Right cardiac atrium (tissue), 5 donors: ENCODE results near the gene TMEM132E. TPM values are rescaled to one million over a fixed set of nuclear protein-coding genes. Genes with fewer than 3 reads are reported as not detected.

ENCODE experiments used
- ATAC-seq, 2 donors: fragments of 200-7000 bp; cut with Tn5 transposase; one replicate each; pipeline versions ENCODE4 v1.8.0 to v1.9.1; 2020; ENCODE audit warnings: moderate library complexity in 2 of 2, mild to moderate bottlenecking in 1 of 2
- DNase-seq, 3 donors: peaks; one replicate each; pipeline ENCODE4 v3.0.0-alpha.2; 2020
- H3K27ac ChIP-seq: one replicate; pipeline ENCODE4 v1.5.1; 2013; ENCODE audit warnings: mild to moderate bottlenecking, low read length, control low read depth, moderate library complexity
- H3K27me3 ChIP-seq: one replicate; pipeline ENCODE4 v1.6.1; 2013; ENCODE audit not compliant: control insufficient read depth, insufficient read depth
- H3K4me1 ChIP-seq: one replicate; pipeline ENCODE4 v1.6.1; 2013; ENCODE audit warnings: low read length; ENCODE audit not compliant: control insufficient read depth, insufficient read depth
- H3K4me3 ChIP-seq: one replicate; pipeline ENCODE4 v1.5.1; 2013; ENCODE audit warnings: low read length, control low read depth
- H3K9me3 ChIP-seq: one replicate; pipeline ENCODE4 v1.6.1; 2013; ENCODE audit warnings: low read length; ENCODE audit not compliant: control insufficient read depth
- WGBS: extraction: QIAGEN DNeasy Blood & Tissue Kit; methylation state at CpG from one replicate; pipeline ENCODE4 v1.1.7; 2013; 5-methylcytosine and 5-hydroxymethylcytosine counted together
- intact Hi-C, 4 donors: fragments of 100-400 bp; cut with DNase I; formaldehyde crosslinking; loops; one replicate each; pipeline versions ENCODE4 v1.11.0 to v1.14.0; 2022 to 2023
- polyA plus RNA-seq: library from polyadenylated mRNA; stranded (reverse); fragments of 200-250 nt; gene quantifications from one replicate; pipeline ENCODE4 v1.2.3, GENCODE V29; 2013
- total RNA-seq, 4 donors: library from RNA; stranded (reverse); fragmentation: NEBNext Ultra II Directional; extraction: Animal tissue kit (Norgen Biotek cat#: 25700); gene quantifications; one replicate each; pipeline ENCODE4 v1.2.1, GENCODE V29; 2021
- donor health status: healthy with polysubstance abuse.
- donor health status: DM: no; HTN: yes; CAD: no.
- donor health status: DM: no; HTN: no; CAD: no.
- donor health status: DM: no; HTN: yes; CAD: no; lungs with severe emphysema.
- donor health status: DM: yes; HTN: yes; CAD: no.

Gene TMEM132E
- total and polyA plus RNA-seq, 5 donors: 0.06 to 0.35 (median 0.16) TPM

DNA sequence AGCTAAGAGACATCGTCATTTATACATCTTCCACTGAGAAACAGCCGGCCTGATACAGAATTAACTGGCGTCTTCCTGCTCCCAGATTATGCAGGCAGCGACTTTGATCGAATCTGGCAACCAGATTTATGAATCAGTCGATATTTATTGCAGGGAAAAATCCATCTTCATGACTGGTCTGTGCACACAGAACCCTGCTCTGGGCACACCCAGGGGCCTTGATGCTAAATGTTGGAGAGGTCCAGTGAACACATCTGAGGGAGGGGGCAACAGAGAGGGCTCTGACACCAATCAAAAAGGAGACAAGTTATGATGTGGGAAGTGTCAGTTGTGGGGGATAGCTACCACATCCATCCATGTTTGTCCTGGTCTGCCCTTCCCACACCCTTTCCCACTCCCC is 102.9 kb downstream of the TMEM132E start:
- no peaks in the 10 kb centered on the region for H3K9me3 ChIP-seq
- 76% methylated on average over 6 of the region's 6 CpGs for WGBS
- ATAC-seq (no peak), DNase-seq (no peak)
- H3K27me3 ChIP-seq: no peaks in the 10 kb centered on the region
- intact Hi-C loops: no loop called here
- H3K27ac ChIP-seq: no peak overlapping the region
- no peak overlapping the region for H3K4me3 ChIP-seq
- no peaks in the 10 kb centered on the region for H3K4me1 ChIP-seq

DNA sequence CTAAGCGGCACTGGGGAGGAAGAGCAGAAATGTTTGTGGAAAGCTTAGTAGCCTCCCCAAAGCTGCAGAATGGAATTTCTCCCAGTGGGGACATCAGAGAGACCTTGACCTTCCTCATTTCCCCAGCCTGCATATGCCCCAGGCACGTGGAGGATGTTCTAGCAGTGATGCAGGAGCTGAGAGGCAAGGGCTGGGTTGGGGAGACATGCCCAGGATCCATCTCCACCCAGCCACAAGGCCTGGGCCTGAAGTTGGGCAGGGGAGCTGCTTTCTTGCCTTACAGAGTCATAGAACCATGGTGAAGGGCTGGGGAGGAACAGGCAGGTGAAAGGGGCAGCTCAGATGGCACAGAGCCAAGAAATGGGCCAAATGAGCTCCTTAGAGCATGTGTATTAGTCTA is 104.0 kb downstream of the TMEM132E start:
- no peak overlapping the region for H3K4me3 ChIP-seq
- ATAC-seq (no peak), DNase-seq (no peak)
- no peaks in the 10 kb centered on the region for H3K9me3 ChIP-seq
- no peaks in the 10 kb centered on the region for H3K4me1 ChIP-seq
- H3K27me3 ChIP-seq: no peaks in the 10 kb centered on the region
- intact Hi-C loops: no loop called here
- H3K27ac ChIP-seq: no peak overlapping the region
- WGBS: 77% methylated on average over 2 of the region's 2 CpGs

Other genes starting within 250 kb of the TMEM132E start
- gene CCL13, start 223.1 kb upstream of the TMEM132E start, total RNA-seq: 1 to 10 TPM in 2 of 4 donors, under 1 TPM in 2; 0.40 to 4.3 (median 0.84) TPM
- gene CCL13, start 223.1 kb upstream of the TMEM132E start, polyA plus RNA-seq: 2.0 TPM
- not detected for gene CCL1, start 216.3 kb upstream of the TMEM132E start, total RNA-seq
- gene CCL1, start 216.3 kb upstream of the TMEM132E start, polyA plus RNA-seq: not detected